GM18526 (cell line): ENCODE data around the gene RBM26.

Source experiments
- POLR2A ChIP-seq: IDR thresholded peaks from 3 replicates; pipeline ENCODE4 v1.6.1; 2011; ENCODE audit not compliant: insufficient read length; ENCODE audit errors: extremely low read depth

RBM26 gene

DNA sequence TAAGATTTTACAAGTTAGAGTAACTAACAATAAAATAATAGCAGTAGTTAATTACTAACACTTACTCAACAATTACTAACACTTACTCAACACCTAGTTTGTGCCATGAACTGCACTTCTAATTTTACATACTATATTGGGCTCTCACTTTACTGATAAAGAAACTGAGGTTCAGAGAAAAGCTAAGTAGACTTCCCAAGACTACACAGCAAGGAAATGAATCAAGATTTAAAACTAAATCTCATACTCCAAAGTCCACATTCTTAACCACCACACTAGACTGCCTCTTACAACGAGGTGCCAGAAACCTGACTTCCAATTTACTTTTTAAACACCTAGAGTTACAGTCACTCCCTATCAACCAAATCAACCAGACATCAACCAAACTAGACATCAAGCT lies 25.1 kb downstream of the RBM26 start:
- TF ChIP-seq POLR2A, result no peak

DNA sequence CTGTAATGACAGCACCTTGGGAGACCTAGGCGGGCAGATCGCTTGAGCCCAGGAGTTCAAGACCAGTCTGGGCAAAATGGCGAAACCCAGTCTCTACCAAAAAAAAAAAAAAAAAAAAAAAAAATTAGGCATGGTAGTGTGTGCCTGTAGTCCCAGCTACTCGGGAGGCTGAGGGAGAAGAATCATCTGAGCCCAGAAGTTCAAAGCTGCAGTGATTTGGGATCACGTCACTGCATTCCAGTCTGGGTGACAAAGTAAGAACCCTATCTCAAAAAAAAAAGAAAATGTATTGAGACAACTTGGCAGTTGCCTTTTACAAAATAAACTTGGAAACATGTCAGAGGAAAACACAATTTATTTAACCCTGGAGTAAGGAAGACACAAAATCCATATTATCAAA lies 26.8 kb downstream of the RBM26 start:
- TF ChIP-seq POLR2A, result no peak

DNA sequence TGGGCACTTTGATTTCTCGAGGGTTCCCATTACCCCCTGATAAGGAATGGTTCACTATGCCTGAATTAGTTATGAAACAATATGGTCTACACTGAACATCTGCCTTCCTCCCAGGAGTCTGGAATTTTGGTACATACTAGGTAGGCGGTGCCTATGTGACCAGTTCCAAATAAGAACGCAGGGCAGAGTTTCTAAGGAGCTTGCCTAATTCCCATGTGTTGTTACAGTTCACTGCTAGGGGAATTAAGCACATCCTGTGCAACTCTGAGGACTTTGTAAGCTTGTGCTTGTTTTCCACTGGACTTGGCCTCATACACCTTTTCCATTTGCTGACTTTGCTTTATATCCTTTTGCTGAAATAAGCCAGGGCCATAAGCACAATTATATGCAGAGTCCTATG lies 29.2 kb downstream of the RBM26 start:
- no peak for TF ChIP-seq POLR2A

DNA sequence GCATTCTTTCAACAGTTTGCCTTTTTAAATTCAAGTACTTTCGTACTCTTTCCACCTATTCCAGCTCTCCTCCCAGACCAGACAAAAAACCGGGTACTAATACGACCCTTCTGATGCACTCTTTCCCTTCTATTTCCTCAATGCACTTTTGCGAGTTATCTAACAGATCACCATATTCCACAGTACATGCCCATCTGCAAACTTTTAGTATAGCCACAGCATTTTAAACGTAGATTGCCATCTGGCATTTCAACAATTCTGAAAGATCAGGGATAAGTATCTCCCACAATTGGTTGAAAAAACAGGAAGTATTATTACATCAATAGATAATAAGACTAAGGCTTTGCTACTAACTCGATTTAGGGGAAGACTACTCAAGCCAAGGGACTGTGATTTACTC lies 31.5 kb downstream of the RBM26 start:
- TF ChIP-seq POLR2A, result no peak

DNA sequence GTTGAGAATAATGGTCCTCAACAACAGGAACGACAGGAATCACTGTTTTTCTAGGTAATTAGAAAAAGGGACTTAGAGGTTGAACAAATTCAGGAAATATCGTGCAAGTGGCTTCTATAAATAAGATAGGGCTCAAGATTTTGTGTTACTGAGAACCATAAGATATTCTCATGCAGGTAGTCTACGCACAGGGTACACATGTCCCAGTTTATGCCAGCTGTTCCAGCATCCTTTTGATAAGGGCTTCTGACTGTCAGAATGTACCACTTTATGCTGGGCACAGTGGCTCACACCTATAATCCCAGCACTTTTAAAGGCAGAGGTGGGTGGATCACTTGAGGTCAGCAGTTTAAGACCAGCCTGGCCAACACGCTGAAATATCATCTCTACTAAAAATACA lies 32.1 kb downstream of the RBM26 start:
- no peak for TF ChIP-seq POLR2A

DNA sequence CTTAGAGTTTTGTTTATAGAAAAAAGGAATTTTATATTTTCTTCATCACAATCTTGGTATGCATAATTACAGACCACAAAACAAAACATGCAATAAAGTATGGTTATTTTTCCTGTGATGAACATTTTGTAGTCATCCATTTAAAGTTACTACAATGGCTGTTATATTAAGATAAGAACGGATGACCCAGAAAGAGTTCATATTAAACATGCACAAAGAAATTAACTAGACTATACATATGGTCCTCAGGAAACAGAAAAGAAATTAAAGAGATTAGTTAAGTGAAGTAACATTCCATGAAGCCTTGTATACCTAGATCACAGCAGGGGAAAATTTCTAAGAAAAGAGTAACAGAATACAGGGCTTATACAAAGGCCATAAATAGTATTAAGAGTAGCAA lies 36.8 kb downstream of the RBM26 start:
- TF ChIP-seq POLR2A, result no peak

DNA sequence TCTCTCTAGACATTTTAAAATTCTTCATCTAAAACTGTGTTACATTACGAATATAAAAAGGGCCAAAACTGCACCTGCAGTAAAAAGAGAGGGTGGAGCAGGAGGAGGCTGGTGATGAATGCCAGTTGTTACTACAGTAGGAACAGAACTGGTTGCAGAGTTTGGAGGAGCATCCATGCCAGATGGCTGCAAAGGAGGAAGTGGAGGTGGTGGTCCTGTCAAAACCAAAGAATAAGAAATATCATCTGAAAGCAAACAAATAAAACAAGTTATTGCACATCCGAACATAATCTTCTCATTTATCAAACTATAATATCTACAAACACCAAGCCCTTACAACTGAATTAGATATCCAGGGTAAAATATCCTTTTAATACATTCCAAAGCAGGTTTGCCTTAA lies 40.1 kb downstream of the RBM26 start:
- no peak for TF ChIP-seq POLR2A

DNA sequence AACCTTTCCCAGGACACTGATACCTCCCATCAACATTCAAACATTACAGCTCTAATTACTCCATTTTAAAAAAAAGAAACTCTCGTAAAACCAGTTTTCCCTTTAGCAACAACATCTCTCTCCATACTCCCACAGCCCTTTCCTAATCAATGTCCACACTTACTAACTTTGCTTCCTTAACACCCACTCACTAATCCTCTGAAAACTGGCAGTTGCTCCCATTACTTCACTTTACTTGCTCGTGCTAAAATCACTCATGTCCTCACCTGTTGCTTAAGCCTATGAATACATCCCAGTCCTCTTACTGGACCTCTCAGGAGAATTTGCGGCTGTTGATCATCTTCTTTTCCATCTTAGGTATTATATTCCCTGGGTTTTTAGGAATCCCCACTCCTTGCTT lies 44.8 kb downstream of the RBM26 start:
- no peak for TF ChIP-seq POLR2A

DNA sequence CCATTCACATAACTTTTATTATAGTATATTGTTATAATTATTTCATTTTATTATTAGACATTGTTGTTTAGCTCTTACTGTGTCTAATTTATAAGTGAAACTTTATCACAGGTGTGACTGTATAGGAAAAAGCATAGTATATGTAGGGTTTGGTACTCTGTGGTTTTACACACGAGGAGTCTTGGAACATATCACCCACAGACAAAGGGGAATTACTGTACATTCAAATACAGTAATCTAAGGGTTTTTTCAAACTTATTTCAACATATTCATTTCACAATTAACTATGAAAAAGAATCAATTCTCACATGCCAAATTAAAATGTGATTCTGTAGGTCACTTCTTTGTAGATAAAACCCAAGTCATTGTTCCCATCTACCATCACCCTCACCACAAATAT lies 46.0 kb downstream of the RBM26 start:
- no peak for TF ChIP-seq POLR2A

DNA sequence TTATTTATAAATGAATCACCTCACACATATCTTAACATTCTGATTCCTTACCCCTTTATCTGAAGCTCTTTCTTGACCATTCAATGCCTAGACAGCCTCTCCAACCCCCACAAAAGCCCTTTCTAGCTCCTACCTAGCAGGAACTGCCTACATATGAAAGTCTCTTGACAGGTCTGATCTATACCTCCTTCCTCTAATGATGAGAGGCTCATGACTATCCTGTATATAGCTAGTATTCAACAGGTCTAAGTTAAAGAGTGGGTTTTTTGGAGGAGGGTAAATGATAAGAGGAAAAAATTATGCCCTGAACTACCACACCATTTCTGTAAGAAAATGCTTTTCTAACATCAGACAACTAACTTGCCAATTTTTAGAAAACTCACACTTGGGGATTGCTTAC lies 47.0 kb downstream of the RBM26 start:
- no peak for TF ChIP-seq POLR2A

DNA sequence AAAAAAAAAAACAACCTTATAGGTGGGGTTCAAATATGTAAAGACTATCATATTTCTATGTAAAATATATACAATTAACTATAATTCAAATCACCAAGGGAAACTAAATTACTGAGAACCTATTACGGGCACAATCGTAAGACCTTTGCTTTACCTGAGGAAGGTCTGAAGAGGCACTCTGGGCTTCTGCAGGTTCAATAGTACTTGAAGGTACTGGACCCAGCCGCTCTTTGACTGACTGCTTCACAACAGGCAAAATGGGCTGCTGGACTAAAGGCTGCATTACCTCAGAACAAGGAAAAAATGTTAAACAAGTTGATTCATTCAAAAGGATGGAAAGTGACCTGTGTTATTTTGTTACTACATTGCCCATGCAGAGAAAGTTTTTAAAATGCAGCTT lies 51.8 kb downstream of the RBM26 start:
- no peak for TF ChIP-seq POLR2A

DNA sequence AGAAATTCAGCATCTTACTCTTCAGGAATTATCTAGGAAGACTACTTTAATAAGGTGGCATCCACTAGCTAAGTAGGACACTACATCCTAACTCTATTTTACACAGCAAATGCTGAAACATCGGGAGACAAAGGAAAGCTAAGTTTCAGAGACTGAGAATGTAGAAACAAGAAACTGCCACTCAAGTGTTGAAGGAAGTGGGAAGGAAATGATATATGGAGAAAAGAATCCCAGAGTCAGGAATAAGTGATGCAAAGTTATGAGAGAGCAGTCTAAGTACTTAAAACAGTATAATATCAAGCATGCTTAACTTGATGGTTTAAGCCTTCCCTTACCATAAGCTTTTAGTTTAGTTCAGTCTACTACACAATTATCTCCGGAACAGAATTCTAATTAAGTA lies 52.4 kb downstream of the RBM26 start:
- no peak for TF ChIP-seq POLR2A

DNA sequence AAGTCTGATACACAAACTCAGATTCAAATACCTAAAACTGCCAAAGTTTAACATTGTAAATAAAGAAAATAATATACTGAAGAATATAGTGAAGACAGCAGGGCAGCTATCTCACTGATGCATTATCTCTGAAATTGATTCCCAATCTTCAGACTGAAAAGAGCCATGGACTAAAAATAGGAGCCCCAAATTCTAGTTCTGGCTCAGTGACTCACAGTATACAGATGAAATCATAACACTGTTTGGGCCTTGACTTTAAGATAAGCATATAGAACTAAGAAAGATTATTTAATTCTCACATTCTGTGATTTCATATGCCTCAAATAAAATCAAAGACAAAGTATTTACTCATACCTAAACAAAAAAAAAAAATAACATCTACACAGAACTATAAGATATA lies 53.9 kb downstream of the RBM26 start:
- TF ChIP-seq POLR2A, result no peak

DNA sequence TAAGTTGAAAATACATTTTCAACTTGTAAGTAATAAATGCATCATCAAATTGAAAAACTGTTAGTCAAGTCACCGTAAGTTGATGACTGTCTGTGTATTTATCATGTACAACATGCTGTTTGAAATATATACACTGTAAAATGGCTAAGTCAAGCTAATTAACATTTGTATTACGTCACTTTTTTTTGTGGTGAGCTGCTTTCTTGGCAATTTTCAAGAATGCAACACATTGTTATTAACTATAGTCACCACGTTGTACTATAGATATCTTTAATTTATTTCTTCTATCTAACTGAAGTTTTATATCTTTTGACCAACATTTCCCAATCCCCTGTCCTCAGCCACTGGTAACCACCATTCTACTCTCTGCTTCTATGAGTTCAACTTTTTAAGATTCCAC lies 57.0 kb downstream of the RBM26 start:
- no peak for TF ChIP-seq POLR2A

DNA sequence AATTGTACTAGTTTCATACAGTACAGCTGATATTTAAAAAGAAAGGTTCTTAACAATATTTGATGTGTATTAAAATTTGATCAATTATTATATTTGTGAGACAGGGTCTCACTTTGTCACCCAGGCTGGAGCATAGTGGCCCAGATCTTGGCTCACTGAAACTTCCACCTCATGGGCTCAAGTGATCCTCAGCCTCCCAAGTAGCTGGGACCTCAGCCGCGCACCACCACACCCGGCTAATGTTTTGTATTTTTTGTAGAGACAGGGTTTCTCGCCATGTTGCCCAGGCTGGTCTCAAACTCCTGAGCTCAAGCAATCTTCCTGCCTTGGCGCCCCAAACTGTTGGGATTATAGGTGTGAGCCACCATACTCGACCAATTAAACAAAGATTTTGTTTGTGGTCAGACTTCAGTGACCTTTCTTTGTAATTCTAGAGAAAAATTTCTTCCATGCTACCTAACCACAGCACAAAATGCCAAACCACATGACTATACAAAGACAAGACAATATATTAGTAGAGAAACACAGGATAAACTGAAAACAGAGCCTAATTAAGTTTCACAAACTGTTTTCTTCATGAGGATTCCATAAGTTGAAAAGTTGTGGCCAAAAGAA lies 59.6 kb downstream of the RBM26 start:
- TF ChIP-seq POLR2A, result no peak

DNA sequence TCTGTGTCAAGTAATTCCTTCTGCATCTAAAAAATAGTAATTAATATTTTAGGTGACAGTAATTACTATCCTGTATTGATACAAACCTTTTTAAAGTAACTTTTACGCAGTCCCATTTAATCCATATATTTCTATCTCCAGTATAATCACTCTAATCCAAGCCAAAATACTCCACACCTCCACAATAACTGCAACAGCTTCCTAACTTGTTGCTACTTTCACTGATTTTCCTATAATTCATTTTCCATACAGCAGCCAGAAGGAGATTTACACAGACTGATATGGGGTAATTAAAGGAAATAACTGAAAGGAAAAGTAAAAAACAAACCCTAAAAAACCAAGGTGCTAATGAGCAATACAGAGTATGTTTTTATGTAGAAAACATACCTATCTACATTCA lies 64.9 kb downstream of the RBM26 start:
- no peak for TF ChIP-seq POLR2A

DNA sequence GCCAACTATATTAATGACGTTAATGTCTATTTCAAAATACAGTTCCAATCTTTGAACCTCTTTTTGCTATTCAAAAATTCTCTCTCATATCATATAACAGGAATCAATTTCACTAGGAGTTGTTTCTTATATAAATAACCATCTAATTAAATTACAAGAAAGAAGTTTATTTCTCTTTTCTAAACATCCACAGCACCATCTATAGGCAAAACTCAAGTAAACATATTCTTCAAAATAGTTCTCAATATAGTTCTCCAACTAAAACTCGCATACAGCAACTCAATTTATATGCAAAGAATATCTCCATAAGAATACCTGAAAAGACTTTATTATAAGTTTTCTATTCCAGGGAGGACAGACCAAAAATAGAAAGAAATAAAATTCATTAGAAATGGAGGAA lies 65.6 kb downstream of the RBM26 start:
- TF ChIP-seq POLR2A, result no peak

DNA sequence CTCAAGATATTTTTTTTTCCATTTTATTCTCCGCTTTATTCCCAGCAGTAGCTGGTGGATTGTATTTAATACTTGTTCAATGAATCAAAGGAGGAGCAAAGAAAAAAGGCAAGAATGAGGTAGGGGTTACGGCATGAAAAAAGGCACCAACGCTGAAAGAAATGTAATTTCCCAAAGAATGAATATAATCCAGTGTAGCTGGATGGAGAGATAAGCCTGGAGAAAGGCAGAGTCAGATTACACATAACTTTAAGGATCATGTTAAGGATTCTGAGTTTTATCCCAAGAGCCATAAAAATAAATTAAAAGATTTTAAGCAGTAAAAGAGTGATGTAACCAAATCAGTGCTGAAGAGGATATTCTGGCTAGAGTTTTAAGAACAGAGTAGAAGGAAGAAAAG lies 67.7 kb downstream of the RBM26 start:
- no peak for TF ChIP-seq POLR2A

DNA sequence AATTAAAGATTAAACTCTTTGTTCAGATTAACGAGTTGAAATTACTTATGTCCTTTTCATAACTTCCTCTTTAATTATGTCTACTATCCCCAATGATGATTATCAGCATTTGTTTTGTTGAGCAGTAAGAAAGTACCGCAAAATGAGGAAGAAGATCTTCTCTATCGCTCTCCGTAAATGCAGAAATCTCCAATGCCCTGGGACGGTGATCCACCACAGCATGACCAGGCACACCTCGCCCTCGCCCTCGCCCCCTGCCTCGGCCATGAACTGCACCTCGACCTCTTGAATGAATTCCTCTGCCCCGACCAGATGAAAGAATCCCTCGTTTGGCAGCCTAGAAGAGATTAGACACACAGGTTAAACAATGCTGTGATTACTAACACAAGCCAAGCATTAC lies 69.1 kb downstream of the RBM26 start:
- no peak for TF ChIP-seq POLR2A

DNA sequence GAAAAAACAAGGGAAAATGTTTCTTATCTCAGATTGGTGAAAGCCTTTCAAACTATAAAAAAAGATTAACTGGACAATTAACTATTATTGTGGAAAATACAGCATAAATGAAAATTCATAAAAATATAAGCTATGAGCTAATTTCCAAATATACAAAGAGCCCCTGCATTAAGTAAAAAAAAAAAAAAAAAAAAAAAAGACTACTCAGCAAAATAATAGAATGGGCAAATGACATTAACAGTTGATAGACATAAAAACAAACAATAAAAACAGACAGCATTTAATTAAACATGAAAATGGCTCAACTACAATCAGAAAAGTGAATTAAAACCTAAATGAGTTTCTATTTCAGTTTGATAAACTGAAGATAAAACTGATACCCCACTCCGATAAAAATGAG lies 77.5 kb downstream of the RBM26 start:
- no peak for TF ChIP-seq POLR2A
